Keratinocyte (primary cell): ENCODE results near the gene BTG4.

Experiments
- EZH2 ChIP-seq: IDR thresholded peaks from one replicate; pipeline ENCODE4 v1.6.1; 2012; ENCODE audit warnings: inconsistent platforms, mild to moderate bottlenecking, low read length, moderate library complexity
- TF ChIP-seq, protein P1 (sequence below), 3 experiments: IDR thresholded peaks in 1 of 3; conservative IDR thresholded peaks in 1 of 3; optimal IDR thresholded peaks in 1 of 3; 2 replicates in 2 of 3; 3 replicates in 1 of 3; pipeline versions ENCODE3 to v1.5.1; 2011; ENCODE audit warnings: low read length in 3 of 3, mild to moderate bottlenecking in 3 of 3, moderate library complexity in 2 of 3, control low read depth in 1 of 3, inconsistent platforms in 1 of 3; ENCODE audit not compliant: insufficient read depth in 2 of 3; ENCODE audit errors: extremely low read depth in 1 of 3

GRCh38 chr11:111522426-111522825 is 10.2 kb upstream of the BTG4 start:
- TF ChIP-seq, protein P1, sequence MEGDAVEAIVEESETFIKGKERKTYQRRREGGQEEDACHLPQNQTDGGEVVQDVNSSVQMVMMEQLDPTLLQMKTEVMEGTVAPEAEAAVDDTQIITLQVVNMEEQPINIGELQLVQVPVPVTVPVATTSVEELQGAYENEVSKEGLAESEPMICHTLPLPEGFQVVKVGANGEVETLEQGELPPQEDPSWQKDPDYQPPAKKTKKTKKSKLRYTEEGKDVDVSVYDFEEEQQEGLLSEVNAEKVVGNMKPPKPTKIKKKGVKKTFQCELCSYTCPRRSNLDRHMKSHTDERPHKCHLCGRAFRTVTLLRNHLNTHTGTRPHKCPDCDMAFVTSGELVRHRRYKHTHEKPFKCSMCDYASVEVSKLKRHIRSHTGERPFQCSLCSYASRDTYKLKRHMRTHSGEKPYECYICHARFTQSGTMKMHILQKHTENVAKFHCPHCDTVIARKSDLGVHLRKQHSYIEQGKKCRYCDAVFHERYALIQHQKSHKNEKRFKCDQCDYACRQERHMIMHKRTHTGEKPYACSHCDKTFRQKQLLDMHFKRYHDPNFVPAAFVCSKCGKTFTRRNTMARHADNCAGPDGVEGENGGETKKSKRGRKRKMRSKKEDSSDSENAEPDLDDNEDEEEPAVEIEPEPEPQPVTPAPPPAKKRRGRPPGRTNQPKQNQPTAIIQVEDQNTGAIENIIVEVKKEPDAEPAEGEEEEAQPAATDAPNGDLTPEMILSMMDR (optimal IDR thresholded peaks at IDR 0.05 in 1 of 3, IDR thresholded peaks at IDR 0.05 in 1 of 3, conservative IDR thresholded peaks at IDR 0.05 in 1 of 3; ENCODE audit: extremely low read depth in 1 of 3, insufficient read depth in 2 of 3, low read length in 3 of 3), result no peak
- no peak for TF ChIP-seq EZH2
